ENCODE measurements around the gene ARID1B.

DNA sequence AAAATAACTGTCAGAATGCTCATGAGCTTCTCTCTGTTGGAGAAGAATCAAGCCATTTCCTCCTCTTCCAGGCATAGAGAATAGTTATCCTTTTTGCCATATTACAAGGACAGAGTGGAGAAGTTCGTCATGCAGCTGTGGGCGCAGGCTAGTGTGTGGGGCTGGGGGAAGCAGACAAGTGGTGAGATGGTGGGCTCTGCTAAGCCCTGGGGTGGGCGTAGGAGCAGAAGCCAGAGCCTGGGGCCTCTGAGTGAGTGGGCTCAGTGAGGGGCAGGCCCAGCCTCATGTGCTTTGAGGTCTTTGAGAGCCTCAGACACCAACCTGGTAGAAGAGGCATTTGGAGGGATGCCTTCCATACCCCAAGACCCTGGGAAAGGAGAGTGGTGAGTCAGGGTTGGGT lies 19.4 kb downstream of the ARID1B start:
- TF ChIP-seq, protein P1, sequence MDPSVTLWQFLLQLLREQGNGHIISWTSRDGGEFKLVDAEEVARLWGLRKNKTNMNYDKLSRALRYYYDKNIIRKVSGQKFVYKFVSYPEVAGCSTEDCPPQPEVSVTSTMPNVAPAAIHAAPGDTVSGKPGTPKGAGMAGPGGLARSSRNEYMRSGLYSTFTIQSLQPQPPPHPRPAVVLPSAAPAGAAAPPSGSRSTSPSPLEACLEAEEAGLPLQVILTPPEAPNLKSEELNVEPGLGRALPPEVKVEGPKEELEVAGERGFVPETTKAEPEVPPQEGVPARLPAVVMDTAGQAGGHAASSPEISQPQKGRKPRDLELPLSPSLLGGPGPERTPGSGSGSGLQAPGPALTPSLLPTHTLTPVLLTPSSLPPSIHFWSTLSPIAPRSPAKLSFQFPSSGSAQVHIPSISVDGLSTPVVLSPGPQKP (IDR thresholded peaks at IDR 0.05; ENCODE audit: low read depth, low read length), result no peak
- TF ChIP-seq ESRRA (IDR thresholded peaks at IDR 0.05; ENCODE audit: low read length), result no peak
- no peak for TF ChIP-seq TAF1 (IDR thresholded peaks at IDR 0.05; ENCODE audit: borderline replicate concordance, low read depth, low read length)
- TF ChIP-seq, protein P2, sequence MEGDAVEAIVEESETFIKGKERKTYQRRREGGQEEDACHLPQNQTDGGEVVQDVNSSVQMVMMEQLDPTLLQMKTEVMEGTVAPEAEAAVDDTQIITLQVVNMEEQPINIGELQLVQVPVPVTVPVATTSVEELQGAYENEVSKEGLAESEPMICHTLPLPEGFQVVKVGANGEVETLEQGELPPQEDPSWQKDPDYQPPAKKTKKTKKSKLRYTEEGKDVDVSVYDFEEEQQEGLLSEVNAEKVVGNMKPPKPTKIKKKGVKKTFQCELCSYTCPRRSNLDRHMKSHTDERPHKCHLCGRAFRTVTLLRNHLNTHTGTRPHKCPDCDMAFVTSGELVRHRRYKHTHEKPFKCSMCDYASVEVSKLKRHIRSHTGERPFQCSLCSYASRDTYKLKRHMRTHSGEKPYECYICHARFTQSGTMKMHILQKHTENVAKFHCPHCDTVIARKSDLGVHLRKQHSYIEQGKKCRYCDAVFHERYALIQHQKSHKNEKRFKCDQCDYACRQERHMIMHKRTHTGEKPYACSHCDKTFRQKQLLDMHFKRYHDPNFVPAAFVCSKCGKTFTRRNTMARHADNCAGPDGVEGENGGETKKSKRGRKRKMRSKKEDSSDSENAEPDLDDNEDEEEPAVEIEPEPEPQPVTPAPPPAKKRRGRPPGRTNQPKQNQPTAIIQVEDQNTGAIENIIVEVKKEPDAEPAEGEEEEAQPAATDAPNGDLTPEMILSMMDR (IDR thresholded peaks at IDR 0.05 in 2 of 3, conservative IDR thresholded peaks at IDR 0.05 in 1 of 3; ENCODE audit: control insufficient read depth in 2 of 3, extremely low read depth in 1 of 3, insufficient read depth in 1 of 3, low read depth in 3 of 3, low read length in 3 of 3), result no peak
- TF ChIP-seq, protein P3, sequence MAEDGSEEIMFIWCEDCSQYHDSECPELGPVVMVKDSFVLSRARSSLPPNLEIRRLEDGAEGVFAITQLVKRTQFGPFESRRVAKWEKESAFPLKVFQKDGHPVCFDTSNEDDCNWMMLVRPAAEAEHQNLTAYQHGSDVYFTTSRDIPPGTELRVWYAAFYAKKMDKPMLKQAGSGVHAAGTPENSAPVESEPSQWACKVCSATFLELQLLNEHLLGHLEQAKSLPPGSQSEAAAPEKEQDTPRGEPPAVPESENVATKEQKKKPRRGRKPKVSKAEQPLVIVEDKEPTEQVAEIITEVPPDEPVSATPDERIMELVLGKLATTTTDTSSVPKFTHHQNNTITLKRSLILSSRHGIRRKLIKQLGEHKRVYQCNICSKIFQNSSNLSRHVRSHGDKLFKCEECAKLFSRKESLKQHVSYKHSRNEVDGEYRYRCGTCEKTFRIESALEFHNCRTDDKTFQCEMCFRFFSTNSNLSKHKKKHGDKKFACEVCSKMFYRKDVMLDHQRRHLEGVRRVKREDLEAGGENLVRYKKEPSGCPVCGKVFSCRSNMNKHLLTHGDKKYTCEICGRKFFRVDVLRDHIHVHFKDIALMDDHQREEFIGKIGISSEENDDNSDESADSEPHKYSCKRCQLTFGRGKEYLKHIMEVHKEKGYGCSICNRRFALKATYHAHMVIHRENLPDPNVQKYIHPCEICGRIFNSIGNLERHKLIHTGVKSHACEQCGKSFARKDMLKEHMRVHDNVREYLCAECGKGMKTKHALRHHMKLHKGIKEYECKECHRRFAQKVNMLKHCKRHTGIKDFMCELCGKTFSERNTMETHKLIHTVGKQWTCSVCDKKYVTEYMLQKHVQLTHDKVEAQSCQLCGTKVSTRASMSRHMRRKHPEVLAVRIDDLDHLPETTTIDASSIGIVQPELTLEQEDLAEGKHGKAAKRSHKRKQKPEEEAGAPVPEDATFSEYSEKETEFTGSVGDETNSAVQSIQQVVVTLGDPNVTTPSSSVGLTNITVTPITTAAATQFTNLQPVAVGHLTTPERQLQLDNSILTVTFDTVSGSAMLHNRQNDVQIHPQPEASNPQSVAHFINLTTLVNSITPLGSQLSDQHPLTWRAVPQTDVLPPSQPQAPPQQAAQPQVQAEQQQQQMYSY (CRISPR knock-in tag; IDR thresholded peaks at IDR 0.05), result no peak
- TF ChIP-seq, protein P4, sequence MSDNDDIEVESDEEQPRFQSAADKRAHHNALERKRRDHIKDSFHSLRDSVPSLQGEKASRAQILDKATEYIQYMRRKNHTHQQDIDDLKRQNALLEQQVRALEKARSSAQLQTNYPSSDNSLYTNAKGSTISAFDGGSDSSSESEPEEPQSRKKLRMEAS (IDR thresholded peaks at IDR 0.05; ENCODE audit: low read depth, low read length), result no peak
- TF ChIP-seq FOS (IDR thresholded peaks at IDR 0.05; ENCODE audit: borderline replicate concordance, extremely low read depth, insufficient read length), result no peak
- TF ChIP-seq NR2C2 (IDR thresholded peaks at IDR 0.05; ENCODE audit: borderline replicate concordance, control insufficient read depth, insufficient read length, low read depth), result no peak
- TF ChIP-seq, protein P5, sequence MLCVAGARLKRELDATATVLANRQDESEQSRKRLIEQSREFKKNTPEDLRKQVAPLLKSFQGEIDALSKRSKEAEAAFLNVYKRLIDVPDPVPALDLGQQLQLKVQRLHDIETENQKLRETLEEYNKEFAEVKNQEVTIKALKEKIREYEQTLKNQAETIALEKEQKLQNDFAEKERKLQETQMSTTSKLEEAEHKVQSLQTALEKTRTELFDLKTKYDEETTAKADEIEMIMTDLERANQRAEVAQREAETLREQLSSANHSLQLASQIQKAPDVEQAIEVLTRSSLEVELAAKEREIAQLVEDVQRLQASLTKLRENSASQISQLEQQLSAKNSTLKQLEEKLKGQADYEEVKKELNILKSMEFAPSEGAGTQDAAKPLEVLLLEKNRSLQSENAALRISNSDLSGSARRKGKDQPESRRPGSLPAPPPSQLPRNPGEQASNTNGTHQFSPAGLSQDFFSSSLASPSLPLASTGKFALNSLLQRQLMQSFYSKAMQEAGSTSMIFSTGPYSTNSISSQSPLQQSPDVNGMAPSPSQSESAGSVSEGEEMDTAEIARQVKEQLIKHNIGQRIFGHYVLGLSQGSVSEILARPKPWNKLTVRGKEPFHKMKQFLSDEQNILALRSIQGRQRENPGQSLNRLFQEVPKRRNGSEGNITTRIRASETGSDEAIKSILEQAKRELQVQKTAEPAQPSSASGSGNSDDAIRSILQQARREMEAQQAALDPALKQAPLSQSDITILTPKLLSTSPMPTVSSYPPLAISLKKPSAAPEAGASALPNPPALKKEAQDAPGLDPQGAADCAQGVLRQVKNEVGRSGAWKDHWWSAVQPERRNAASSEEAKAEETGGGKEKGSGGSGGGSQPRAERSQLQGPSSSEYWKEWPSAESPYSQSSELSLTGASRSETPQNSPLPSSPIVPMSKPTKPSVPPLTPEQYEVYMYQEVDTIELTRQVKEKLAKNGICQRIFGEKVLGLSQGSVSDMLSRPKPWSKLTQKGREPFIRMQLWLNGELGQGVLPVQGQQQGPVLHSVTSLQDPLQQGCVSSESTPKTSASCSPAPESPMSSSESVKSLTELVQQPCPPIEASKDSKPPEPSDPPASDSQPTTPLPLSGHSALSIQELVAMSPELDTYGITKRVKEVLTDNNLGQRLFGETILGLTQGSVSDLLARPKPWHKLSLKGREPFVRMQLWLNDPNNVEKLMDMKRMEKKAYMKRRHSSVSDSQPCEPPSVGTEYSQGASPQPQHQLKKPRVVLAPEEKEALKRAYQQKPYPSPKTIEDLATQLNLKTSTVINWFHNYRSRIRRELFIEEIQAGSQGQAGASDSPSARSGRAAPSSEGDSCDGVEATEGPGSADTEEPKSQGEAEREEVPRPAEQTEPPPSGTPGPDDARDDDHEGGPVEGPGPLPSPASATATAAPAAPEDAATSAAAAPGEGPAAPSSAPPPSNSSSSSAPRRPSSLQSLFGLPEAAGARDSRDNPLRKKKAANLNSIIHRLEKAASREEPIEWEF (IDR thresholded peaks at IDR 0.05; ENCODE audit: insufficient replicate concordance, low read depth, low read length), result no peak
- TF ChIP-seq POLR2AphosphoS5 (IDR thresholded peaks at IDR 0.05; ENCODE audit: low read length), result no peak
- TF ChIP-seq RBBP5 (conservative IDR thresholded peaks at IDR 0.05), result no peak
- no peak for TF ChIP-seq HDAC2 (IDR thresholded peaks at IDR 0.05)
- TF ChIP-seq, protein P6, sequence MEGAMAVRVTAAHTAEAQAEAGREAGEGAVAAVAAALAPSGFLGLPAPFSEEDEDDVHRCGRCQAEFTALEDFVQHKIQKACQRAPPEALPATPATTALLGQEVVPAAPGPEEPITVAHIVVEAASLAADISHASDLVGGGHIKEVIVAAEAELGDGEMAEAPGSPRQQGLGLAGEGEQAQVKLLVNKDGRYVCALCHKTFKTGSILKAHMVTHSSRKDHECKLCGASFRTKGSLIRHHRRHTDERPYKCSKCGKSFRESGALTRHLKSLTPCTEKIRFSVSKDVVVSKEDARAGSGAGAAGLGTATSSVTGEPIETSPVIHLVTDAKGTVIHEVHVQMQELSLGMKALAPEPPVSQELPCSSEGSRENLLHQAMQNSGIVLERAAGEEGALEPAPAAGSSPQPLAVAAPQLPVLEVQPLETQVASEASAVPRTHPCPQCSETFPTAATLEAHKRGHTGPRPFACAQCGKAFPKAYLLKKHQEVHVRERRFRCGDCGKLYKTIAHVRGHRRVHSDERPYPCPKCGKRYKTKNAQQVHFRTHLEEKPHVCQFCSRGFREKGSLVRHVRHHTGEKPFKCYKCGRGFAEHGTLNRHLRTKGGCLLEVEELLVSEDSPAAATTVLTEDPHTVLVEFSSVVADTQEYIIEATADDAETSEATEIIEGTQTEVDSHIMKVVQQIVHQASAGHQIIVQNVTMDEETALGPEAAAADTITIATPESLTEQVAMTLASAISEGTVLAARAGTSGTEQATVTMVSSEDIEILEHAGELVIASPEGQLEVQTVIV (IDR thresholded peaks at IDR 0.05; ENCODE audit: borderline replicate concordance, partially characterized antibody), result no peak

Data from GM12878 (cell line).